Non-pigmented ciliary epithelial cell (primary cell): ENCODE results near the gene ZNF780B.
"Not testable (repeated sequence)": the region's sequence is repeated elsewhere in the genome, so short reads cannot be mapped to it uniquely, and the experiment has no call there.

Experiments used
- DNase-seq: peaks from one replicate; pipeline ENCODE4 v3.0.0-alpha.2; 2010; ENCODE audit warnings: low read depth

The ZNF780B gene

DNA sequence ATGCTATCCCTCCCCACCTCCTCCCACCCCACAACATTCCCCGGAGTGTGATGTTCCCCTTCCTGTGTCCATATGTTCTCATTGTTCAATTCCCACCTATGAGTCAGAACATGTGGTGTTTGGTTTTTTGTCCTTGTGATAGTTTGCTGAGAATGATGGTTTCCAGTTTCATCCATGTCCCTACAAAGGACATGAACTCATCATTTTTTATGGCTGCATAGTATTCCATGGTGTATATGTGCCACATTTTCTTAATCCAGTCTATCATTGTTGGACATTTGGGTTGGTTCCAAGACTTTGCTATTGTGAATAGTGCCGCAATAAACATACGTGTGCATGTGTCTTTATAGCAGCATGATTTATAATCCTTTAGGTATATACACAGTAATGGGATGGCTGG lies 18.0 kb downstream of the ZNF780B start:
- not testable (repeated sequence) for DNase-seq

DNA sequence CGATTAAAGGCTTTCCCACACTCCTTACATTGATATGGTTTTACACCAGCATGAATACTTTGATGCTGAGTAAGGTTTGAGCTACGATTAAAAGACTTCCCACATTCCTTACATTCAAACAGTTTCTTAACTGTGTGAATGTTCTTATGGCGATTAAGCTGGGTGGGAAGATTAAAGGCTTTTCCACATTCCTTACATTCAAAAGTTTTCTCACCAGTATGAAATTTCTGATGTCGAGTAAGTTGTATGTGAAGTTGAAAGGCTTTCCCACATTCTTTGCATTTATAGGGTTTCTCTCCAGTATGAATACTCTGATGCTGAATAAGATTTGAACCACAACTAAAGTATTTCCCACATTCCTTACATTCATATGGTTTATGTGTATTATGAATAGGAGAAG lies 20.0 kb downstream of the ZNF780B start:
- no peak for DNase-seq

GRCh38 chr19:40033989-40034560 lies 22.0 kb downstream of the ZNF780B start:
- DNase-seq: no peak

- no peak for DNase-seq
These were observed 29.4 kb downstream of the ZNF780B start for GRCh38 chr19:40026597-40026970.

- DNase-seq: no peak
These were observed 30.0 kb downstream of the ZNF780B start for GRCh38 chr19:40025938-40026596.

GRCh38 chr19:40023969-40024368 lies 32.1 kb downstream of the ZNF780B start:
- no peak for DNase-seq

GRCh38 chr19:40013991-40014390 lies 42.0 kb downstream of the ZNF780B start:
- no peak for DNase-seq

DNA sequence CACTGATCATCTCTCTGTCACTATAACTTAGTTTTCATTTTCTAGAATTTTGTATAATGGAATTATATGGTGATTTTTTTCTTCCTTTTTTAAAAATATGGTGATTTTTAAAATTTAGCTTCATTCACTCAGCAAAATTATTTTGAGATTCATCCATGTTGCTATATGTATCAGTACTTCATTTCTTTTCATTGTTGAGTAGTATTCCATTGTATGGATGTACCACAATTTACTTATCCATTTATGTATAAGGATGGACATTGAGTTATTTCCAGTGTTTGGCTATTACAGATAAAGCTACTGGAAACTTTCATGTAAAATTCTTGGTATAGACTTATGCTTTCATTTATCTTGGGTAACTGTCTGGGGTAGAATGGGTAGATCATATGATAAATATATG lies 46.4 kb downstream of the ZNF780B start:
- DNase-seq: no peak

DNA sequence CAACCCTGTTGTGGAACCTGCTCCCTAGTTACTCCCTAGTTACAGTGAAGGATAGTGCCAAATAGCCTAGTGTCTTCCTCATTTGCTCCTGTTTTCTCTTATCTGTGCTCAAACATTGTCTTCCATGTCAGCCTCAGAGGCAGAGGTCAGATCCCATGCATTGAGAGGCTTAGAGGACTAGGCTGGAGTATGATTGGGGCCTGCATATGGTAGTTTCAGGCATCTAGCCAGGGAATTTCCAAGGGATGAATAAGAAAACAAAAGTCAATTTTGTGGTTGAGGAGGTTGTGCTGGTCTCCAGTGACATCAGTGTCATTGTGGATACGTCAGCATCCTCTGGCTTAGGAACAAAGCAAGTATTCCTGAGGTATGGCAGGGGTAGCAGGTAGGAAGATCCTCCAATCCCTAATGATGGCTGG lies 49.7 kb downstream of the ZNF780B start:
- peak; percentile 78 for DNase-seq

DNA sequence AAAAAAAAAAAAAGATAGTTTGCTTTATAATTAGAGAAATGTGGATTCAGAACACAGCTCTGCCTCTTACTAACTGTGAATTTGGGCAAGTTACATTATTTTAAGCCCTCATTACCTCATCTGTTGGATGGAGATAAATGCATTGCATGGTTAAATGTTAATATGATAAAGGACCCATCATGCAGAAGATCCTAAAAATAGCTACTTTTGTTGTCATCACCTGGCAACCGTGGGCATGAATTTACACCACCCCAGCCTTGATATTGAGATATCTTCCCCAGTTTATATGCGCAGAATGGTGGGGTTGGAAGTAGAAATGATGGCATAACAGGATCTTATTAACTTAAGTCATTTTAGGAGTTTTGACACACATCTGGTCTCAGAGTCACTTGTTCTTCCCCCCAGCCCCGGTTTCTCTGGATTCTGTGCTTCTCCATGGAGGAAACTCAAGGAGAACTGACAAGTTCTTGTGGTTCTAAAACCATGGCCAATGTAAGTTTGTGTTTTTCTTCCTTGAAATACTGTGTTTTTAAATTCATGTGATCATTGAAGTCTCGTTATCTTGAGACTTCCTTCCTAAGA lies 50.2 kb downstream of the ZNF780B start:
- DNase-seq: no peak

DNA sequence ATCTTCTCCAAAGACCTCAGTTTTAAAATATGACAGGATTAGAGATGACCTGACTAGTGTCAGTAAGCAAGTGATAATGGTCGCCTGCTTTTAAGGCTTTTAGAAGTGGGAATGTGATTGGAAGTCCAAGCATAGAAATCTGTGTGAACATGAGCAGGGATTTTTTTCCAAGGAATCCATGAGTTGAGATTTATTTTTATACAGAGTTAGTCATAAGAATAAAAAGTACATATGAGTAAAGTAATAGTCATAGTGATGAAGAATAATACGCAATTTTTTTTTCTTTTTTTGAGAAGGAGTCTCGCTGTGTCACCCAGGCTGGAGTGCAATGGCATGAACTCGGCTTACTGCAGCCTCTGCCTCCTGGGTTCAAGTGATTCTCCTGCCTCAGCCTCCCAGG lies 57.5 kb downstream of the ZNF780B start:
- no peak for DNase-seq

GRCh38 chr19:39997638-39998216 lies 58.3 kb downstream of the ZNF780B start:
- no peak for DNase-seq

GRCh38 chr19:39996811-39997637 lies 59.0 kb downstream of the ZNF780B start, which contains the start of gene ZNF546:
TSS of gene ZNF546 (plus strand) at chr19:39997060. CDS start at chr19:39998327, 1,267 bp downstream.
- peak; percentile 60 for DNase-seq

DNA sequence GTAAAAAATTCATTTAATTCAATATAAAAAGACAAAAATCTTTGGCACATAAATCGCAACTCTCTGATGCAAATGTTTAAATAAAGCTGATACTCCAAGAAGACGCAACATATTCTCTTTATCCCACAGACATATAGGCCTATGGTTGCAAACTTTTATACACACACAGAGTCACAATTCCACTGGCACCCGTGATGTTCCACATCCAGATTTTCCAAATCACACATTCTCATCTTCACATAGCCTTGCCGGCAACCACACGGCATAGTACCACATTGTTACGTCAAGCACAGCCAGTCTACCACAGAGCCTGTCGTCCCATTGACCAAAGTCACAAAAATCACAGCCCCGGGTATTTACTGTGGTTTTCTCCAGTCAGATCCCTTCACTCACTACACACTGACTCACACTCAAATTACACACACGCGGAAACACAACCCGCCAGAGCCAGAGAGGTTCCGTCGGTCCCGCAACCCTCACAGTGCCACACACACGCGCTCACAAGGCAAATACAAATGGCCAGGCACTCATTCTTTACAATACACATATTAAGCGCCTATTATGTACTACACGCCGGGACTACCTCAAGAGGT lies 59.7 kb downstream of the ZNF780B start:
- DNase-seq: no peak

- DNase-seq: no peak
These were observed 60.2 kb downstream of the ZNF780B start for GRCh38 chr19:39995794-39996193.

DNA sequence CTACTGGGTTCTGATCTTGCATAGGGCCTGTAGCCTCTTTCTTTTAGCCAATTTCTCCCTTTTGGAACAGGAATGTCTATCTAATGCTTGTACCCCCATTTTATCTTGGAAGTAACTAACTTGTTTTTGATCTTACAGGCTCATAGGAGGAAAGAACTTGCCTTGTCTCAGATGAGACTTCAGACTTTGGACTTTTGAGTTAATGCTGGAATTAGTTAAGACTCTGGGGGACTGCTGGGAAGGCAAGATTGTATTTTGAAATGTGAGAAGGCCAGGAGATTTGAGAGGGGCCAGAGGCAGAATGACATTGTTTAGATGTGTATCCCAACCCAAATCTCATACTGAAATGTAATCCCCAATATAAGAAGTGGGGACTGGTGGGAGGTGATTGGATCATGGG lies 61.7 kb downstream of the ZNF780B start:
- DNase-seq: no peak

GRCh38 chr19:39993605-39994004 lies 62.4 kb downstream of the ZNF780B start:
- DNase-seq: no peak

DNA sequence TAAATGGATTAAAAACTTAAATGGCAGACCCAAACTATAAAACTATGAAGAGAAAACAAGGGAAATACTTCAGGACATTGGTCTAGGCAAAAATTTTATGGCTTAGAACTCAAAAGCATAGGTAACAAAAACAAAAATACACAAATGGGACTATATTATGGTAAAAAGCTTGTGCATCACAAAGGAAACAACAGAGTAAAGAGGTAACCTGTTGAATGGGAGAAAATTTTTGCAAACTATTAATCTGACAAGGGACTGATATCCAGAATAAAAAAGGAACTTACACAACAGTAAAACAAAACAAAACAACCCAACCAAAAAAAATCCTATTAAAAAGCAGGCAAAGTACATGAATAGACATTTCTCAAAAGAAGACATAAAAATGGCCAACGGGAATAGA lies 68.4 kb downstream of the ZNF780B start:
- no peak for DNase-seq

DNA sequence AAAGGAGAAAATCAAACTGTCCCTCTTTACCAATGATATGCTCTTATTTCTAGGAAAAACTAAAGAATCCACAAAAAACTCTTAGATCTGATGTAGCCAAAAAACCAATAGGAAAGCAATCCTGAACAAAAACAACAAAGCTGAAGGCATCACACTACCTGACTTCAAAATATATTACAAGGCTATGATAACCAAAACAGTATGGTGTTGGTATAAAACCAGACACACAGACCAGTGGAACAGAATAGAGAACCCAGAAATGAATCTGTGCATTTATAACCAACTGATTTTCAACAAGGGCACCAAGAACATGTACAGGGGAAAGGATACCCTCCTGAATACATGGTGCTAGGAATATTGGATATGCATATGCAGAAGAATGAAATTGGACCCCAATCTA lies 68.9 kb downstream of the ZNF780B start:
- no peak for DNase-seq

- no peak for DNase-seq
These were observed 69.4 kb downstream of the ZNF780B start for GRCh38 chr19:39986643-39987042.

DNA sequence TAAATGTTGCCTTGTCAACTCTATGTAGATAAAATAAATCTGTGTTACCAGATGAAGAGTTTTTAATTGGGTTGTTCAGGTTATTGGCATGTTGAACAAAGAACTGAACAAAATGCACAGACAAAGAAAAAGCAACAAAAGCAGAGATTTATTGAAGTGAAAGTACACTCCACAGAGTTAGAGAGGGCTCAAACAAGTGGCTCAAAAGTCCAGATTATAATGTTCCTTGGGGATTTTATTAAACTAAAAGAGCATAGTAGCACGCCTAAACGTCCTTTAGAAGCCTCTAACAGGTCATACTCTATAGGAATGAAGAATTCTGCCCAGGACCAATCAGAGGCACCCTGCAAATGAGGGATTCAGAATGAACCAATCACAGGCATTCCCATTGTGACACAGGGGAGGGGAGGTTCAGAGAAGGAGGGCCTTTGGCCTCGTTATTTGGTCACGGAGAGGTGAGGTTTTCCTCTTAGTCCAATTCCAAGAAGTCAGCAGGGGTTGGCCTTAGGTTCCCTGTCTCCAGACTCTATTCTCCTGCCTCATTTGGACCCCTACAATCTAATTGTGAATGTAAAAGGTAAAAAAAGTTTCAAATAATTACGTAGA lies 72.2 kb downstream of the ZNF780B start:
- DNase-seq: no peak

DNA sequence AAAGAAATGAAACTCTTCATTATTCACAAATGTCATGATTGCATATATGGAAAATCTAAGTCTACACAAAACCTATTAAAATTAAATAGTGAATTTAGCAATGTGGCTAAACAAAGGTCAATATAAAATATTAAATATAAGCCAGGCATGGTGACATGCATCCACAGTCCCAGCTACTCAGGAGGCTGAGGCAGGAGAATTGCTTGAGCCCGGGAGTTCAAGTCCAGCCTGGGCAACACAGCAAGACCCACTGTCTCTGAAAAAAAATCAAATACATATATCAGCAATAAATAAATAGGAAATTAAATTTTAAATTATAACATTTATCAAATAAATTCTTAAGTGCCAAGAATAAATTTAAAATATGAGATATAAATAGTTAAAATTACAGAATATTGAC lies 73.1 kb downstream of the ZNF780B start:
- no peak for DNase-seq
